ENCODE results near the gene C10orf90. TPM values are rescaled to one million over a fixed set of nuclear protein-coding genes. Genes with fewer than 3 reads are reported as not detected.

The C10orf90 gene
- total RNA-seq, 3 donors from 2014 or later (not counting 1 experiment from before 2014, with no cell fraction given): not detected

DNA sequence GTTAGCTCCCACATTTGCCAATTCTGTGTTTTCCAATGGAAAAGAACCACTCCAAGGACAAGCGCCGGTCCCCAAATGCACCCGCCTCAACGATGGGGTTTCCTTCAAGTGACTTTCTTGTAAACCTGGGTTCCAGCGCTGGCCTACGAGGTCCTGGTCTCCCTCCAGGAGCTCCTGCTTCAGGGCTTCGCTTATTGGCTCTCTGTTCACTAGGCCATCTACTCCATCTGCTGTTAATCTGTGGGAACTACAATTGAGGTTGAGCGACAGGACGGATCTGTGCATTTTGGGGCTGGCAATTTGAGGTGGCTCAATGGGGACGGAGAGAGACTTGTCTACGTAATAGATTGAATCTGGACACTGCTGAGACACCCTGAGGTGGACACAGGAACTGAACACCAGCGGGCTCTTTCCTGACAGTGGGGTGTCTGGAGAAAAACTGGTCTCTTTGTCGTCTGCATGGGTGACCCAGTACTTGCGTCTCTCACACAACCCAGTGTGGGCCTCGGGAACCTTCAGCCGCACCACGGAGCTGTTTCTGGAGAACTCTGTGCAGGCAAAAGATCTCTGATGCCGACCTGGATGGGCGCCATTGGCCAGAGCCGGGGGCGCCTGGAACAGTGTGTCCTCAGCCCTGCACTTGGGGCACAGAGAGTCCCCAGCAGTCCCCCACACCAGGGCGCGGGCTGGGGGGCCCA is 166.3 kb downstream of the C10orf90 start:
- H3K27ac ChIP-seq (ENCODE audit: low read length): no peak overlapping the region
- peak in 1 of 2 donors; percentile 45 for DNase-seq

DNA sequence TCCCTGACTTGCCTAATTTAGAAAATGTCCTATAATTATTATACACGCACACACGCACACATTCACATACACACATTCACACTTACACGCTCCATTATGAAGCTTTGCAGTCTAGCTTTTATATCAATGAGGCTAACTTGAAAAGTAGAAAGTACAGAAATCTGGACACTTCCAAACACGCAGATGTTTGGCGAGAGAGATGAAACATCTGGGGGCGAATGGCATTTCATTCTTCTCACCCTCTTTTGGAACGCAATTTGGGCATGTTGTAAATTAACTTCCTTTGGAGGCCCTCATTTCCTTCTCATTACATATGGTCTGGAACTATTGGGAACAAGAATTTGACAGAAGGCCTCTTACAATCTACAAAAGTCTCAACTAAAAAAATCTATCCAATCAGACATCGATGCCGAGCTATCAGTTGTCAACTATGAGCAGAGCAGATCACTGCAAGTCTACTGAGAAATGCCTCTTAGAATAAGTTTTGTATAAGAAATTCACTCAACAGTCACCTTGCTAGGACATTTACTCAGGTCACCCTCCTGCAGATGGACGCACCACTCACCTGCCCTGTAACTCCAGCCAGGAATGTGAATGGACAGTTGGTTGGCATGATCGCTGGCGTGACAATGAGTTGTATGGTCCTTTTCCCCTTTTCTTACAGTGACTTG is 167.0 kb downstream of the C10orf90 start:
- no peaks in the 10 kb centered on the region for H3K9me3 Mint-ChIP-seq
- DNase-seq (no peak), ATAC-seq (no peak)
- H3K9me3 ChIP-seq (ENCODE audit: control insufficient read depth, insufficient read depth, low read length): no peaks in the 10 kb centered on the region
- no peaks in the 10 kb centered on the region for H3K36me3 ChIP-seq (ENCODE audit: control insufficient read depth, insufficient read depth, low read length)
- H3K4me1 Mint-ChIP-seq: peaks cover 0 to 5% of the 10 kb centered on the region in 2 donors
- TF ChIP-seq, protein P1, sequence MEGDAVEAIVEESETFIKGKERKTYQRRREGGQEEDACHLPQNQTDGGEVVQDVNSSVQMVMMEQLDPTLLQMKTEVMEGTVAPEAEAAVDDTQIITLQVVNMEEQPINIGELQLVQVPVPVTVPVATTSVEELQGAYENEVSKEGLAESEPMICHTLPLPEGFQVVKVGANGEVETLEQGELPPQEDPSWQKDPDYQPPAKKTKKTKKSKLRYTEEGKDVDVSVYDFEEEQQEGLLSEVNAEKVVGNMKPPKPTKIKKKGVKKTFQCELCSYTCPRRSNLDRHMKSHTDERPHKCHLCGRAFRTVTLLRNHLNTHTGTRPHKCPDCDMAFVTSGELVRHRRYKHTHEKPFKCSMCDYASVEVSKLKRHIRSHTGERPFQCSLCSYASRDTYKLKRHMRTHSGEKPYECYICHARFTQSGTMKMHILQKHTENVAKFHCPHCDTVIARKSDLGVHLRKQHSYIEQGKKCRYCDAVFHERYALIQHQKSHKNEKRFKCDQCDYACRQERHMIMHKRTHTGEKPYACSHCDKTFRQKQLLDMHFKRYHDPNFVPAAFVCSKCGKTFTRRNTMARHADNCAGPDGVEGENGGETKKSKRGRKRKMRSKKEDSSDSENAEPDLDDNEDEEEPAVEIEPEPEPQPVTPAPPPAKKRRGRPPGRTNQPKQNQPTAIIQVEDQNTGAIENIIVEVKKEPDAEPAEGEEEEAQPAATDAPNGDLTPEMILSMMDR (IDR thresholded peaks at IDR 0.05): no peak
- H3K27ac ChIP-seq (ENCODE audit: low read length): no peak overlapping the region
- H3K27me3 Mint-ChIP-seq (ENCODE audit: low read depth in 2 of 2): peaks cover 4 to 6% of the 10 kb centered on the region in 2 donors
- intact Hi-C loops (cut with micrococcal nuclease): loop anchor here (1.0 to 2.0 kb wide), 3 partner anchors 521 to 635 kb away; no protein-coding TSS in a partner anchor
- H3K4me1 ChIP-seq (ENCODE audit: control insufficient read depth, insufficient read depth, low read length): no peaks in the 10 kb centered on the region
- H3K4me3 ChIP-seq (ENCODE audit: low read length): no peak overlapping the region
- H3K4me3 Mint-ChIP-seq: no peak overlapping the region
- WGBS (ENCODE audit: insufficient coverage): 96% methylated on average over 12 of the region's 12 CpGs
- H3K27me3 ChIP-seq (ENCODE audit: control insufficient read depth, insufficient read depth, low read length): no peaks in the 10 kb centered on the region
- no peak overlapping the region for H3K27ac Mint-ChIP-seq
- H3K36me3 Mint-ChIP-seq: no peaks in the 10 kb centered on the region

More for the DNA sequence above, 166.3 kb downstream of the C10orf90 start:
- no peaks in the 10 kb centered on the region for H3K9me3 Mint-ChIP-seq
- Histone ChIP-seq H3K27me3 (ENCODE audit: control insufficient read depth, insufficient read depth, low read length) (no peaks in the 10 kb centered on the region), H3K4me3 (ENCODE audit: low read length) (no peak overlapping the region), H3K4me1 (ENCODE audit: control insufficient read depth, insufficient read depth, low read length) (no peaks in the 10 kb centered on the region), H3K36me3 (ENCODE audit: control insufficient read depth, insufficient read depth, low read length) (no peaks in the 10 kb centered on the region), H3K9me3 (ENCODE audit: control insufficient read depth, insufficient read depth, low read length) (no peaks in the 10 kb centered on the region)
- H3K4me3 Mint-ChIP-seq: no peak overlapping the region
- TF ChIP-seq, protein P1 (IDR thresholded peaks at IDR 0.05): peak; percentile 50
- H3K27me3 Mint-ChIP-seq (ENCODE audit: low read depth in 2 of 2): peaks cover 4 to 6% of the 10 kb centered on the region in 2 donors
- peak in 1 of 3 donors; percentile 58 for ATAC-seq
- H3K27ac Mint-ChIP-seq: no peak overlapping the region
- H3K36me3 Mint-ChIP-seq: no peaks in the 10 kb centered on the region
- peaks cover 0 to 5% of the 10 kb centered on the region in 2 donors for H3K4me1 Mint-ChIP-seq
- intact Hi-C loops (cut with micrococcal nuclease): loop anchor here (1.0 to 2.0 kb wide), 3 partner anchors 521 to 635 kb away; no protein-coding TSS in a partner anchor
- 58% methylated on average over 23 of the region's 23 CpGs for WGBS (ENCODE audit: insufficient coverage)

DNA sequence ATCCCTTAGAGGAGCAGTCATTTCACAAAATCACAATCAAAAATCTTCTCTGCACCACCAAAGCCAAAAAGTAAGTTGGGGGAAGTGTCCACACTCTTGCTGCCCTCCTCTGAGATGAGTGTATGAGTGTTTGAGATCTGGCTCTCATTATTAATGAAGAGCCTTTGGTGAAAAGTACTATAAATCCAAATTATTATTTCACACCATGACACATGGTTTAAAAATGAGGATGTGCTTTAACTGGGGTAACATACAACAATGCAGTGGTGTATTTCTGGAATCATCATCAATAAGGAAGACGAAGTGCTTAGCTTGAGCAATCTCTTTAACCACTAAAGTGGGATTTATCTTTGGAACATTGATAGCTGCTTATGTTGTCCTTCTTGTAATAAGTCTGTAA is 168.1 kb downstream of the C10orf90 start:
- Mint-ChIP-seq H3K4me3 (no peak overlapping the region), H3K36me3 (no peaks in the 10 kb centered on the region), H3K9me3 (no peaks in the 10 kb centered on the region), H3K4me1 (peaks cover 0 to 5% of the 10 kb centered on the region in 2 donors), H3K27me3 (ENCODE audit: low read depth in 2 of 2) (peaks cover 4 to 6% of the 10 kb centered on the region in 2 donors), H3K27ac (no peak overlapping the region)
- Histone ChIP-seq H3K36me3 (ENCODE audit: control insufficient read depth, insufficient read depth, low read length) (no peaks in the 10 kb centered on the region), H3K27ac (ENCODE audit: low read length) (no peak overlapping the region), H3K4me1 (ENCODE audit: control insufficient read depth, insufficient read depth, low read length) (no peaks in the 10 kb centered on the region), H3K4me3 (ENCODE audit: low read length) (no peak overlapping the region), H3K9me3 (ENCODE audit: control insufficient read depth, insufficient read depth, low read length) (no peaks in the 10 kb centered on the region), H3K27me3 (ENCODE audit: control insufficient read depth, insufficient read depth, low read length) (no peaks in the 10 kb centered on the region)
- WGBS (ENCODE audit: insufficient coverage): 60% methylated on average over 1 of the region's 1 CpG
- DNase-seq (no peak), ATAC-seq (no peak)
- TF ChIP-seq, protein P1 (IDR thresholded peaks at IDR 0.05): no peak
- intact Hi-C loops (cut with micrococcal nuclease): no loop called here

Measured in natural killer cell (primary cell).